ENCODE measurements around the gene SACM1L.
"Not testable (repeated sequence)": the region's sequence is repeated elsewhere in the genome, so short reads cannot be mapped to it uniquely, and the experiment has no call there.

SACM1L gene

GRCh38 chr3:45754461-45754860 lies 65.3 kb downstream of the SACM1L start:
- TF ChIP-seq, protein P1, sequence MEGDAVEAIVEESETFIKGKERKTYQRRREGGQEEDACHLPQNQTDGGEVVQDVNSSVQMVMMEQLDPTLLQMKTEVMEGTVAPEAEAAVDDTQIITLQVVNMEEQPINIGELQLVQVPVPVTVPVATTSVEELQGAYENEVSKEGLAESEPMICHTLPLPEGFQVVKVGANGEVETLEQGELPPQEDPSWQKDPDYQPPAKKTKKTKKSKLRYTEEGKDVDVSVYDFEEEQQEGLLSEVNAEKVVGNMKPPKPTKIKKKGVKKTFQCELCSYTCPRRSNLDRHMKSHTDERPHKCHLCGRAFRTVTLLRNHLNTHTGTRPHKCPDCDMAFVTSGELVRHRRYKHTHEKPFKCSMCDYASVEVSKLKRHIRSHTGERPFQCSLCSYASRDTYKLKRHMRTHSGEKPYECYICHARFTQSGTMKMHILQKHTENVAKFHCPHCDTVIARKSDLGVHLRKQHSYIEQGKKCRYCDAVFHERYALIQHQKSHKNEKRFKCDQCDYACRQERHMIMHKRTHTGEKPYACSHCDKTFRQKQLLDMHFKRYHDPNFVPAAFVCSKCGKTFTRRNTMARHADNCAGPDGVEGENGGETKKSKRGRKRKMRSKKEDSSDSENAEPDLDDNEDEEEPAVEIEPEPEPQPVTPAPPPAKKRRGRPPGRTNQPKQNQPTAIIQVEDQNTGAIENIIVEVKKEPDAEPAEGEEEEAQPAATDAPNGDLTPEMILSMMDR (IDR thresholded peaks at IDR 0.05; ENCODE audit: low read depth, low read length), result no peak
- DNase-seq (ENCODE audit: extremely low read depth, low read depth), result no peak

DNA sequence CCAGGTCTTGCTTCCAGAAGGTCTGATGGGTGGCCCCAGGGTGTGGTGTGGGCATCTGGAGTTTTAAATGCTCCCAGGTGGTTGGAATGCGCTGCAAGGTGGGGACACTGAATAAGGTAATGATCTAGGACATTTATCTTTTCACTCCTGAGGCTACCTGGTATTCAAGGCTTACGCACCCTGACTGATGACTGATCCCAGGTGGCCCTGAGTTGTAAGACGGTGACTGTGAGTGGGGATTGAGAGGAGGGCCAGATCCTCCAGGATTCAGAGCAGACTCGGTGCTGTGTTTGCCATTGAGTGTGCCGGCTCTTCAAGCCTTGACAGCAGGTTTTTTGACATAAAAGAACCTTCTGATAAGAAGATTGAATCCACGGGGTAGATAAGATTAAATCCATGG lies 66.9 kb downstream of the SACM1L start:
- TF ChIP-seq, protein P1 (IDR thresholded peaks at IDR 0.05; ENCODE audit: low read depth, low read length), result no peak

DNA sequence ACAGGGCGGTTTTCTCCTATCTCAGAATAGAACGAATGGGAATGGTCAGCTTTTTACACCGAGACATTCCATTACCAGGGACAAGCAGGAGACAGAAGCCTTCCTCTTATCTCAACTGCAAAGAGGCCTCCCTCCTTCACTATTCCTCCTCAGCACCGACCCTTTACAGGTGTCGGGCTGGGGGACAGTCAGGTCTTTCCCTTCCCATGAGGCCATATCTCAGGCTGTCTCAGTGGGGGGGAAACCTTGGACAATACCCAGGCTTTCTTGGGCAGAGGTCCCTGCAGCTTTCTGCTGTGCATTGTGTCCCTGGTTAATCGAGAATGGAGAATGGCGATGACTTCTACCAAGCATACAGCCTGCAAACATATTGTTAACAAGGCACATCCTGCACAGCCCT lies 67.9 kb downstream of the SACM1L start:
- not testable (repeated sequence) for DNase-seq (ENCODE audit: extremely low read depth, low read depth)

More for the DNA sequence above, 66.9 kb downstream of the SACM1L start:
- no peak for DNase-seq (ENCODE audit: extremely low read depth, low read depth)

- TF ChIP-seq, protein P1 (IDR thresholded peaks at IDR 0.05; ENCODE audit: low read depth, low read length), result no peak
Observed at GRCh38 chr3:45758871-45759270, 69.7 kb downstream of the SACM1L start.

DNA sequence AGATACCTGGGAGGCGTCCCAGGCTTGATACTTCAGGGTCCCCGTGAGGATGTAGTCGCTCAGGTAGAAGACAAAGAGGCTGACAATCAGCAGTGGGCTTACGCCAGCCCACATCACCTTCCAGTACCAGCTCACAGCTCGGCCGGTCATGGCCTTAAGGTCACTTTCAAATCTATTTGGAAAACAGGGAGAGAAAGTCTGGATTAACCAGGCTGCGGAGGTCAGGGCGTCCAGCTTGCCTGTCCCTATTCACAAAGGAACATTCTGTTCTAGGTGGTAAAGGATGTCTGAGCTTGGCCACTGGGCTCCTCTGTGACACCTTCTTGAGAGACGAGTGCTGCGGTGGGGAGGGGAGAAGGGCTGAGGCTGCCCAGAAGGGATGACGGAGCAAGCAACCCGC lies 70.7 kb downstream of the SACM1L start:
- DNase-seq (ENCODE audit: extremely low read depth, low read depth), result no peak
- TF ChIP-seq, protein P1 (IDR thresholded peaks at IDR 0.05; ENCODE audit: low read depth, low read length), result no peak

More at GRCh38 chr3:45758871-45759270, 69.7 kb downstream of the SACM1L start:
- DNase-seq (ENCODE audit: extremely low read depth, low read depth), result no peak

GRCh38 chr3:45760878-45761711 lies 71.9 kb downstream of the SACM1L start:
- peak; percentile 44 for DNase-seq (ENCODE audit: extremely low read depth, low read depth)
- TF ChIP-seq, protein P1 (IDR thresholded peaks at IDR 0.05; ENCODE audit: low read depth, low read length), result peak; percentile 88

DNA sequence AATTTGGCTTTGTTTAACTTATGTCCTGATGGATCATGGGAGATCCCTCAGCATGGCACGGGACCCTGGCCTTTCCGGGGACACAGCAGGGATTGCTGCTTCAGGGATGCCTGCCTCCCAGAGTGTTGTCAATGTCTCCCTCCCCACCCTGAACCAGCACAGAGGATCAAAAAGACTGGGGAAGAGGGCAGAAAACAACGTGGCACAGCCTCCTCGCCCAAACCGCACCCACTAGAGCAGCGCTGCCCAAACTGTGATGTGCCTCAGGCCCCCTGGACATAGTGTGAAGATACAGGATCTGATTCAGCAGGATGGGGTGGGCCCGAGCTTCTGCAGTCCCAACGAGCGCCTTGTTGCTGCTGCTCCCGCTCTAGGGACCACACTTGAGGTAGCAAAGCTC lies 72.6 kb downstream of the SACM1L start:
- TF ChIP-seq, protein P1 (IDR thresholded peaks at IDR 0.05; ENCODE audit: low read depth, low read length), result no peak
- DNase-seq (ENCODE audit: extremely low read depth, low read depth), result no peak
